HG03565 (cell line): Measurements from ENCODE around the gene KIF26A.
"Not testable (repeated sequence)": the region's sequence is repeated elsewhere in the genome, so short reads cannot be mapped to it uniquely, and the experiment has no call there.

Experiments
- ATAC-seq: cut with Tn5 transposase; IDR thresholded peaks from one replicate; pipeline ENCODE4 v1.9.1; 2021; ENCODE audit warnings: mild to moderate bottlenecking, moderate library complexity; ENCODE audit not compliant: unreplicated experiment

The KIF26A gene

DNA sequence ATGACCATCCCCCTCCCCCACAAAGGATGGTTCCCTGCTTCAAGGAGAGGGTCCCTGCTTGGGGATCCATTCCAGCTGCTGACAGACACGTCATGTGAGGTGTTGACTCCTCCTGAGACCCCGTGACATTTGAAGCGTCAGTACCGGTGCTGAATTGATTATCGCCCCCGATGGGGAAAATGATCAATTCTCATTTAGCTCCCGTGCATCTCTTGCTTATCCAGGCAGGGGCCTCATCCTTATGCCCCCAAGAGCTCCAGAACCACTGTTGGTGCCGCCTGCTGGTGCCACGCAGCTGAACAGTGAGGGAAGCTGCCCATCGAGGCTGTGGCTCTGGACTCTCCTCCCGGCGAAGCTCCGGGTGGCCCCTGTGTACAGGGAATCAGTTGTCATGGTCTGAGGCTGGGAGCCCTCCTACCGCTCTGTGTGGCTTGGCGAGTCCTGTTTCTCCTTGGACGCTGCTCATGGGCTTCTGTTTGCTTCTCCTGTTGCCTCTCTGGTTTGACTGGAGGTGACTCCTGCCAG is 4.6 kb downstream of the KIF26A start:
- no peak for ATAC-seq

DNA sequence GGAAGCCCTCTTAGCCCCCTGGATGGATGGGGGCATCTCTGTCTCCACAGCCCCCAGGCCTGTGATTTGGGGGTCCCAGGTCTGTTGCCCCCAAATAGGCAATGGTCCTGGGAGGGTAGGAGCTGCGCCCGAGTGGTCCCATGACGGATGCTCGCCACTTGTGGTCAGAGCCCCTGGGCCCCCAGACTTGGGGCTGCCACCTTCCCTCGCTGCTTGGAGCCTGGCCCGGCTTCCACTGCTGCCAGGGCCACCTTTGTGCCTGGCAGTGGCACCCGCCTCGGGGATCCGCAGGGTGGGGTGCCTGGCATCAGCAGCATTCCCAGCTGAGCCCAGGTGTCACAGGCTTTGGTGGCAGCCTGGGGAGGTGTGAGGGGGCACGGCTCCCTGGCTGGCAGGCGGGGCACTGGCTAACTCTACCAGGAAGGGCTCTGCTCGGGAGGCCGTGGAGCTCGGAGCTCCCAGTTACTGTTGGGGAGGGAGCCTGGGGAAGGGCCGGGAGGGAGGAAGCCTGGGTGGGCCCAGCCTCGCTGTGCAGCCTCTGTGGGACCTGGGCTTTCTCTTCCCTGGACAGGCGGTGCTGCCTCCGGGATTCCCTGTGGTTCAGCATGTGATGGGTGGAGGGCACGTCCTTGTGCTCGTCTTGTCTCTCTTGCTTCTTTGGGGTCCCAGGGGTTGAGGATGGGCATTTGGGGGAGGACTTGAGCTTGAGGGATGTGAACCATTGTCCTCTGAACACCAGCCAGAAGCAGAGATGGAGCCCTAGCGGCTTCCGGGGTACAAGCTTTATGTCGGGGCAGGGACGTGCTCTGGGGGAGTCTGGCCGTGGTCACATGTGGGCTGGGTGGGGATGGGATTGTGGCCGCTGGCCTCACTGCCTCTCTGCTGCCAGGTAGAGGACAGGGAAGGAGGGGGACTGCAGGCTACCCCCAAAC is 5.4 kb downstream of the KIF26A start:
- ATAC-seq: no peak

DNA sequence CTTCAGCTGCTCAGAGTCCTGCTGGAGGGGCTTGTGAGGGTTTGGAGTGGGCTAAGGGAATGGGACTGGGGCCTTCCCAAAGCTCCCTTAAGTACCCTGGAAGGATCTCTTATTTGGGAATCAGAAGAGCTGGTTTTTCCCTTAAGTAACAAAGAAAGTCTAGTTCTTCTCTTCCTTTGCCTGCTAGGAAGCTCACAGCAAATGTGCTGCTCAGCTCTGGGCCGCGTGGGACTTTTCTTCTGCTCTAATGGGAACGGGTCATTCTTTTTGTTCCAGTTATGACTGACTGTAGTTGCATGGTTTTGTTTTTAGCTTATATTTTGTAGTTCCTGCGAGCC is 6.0 kb downstream of the KIF26A start:
- no peak for ATAC-seq

DNA sequence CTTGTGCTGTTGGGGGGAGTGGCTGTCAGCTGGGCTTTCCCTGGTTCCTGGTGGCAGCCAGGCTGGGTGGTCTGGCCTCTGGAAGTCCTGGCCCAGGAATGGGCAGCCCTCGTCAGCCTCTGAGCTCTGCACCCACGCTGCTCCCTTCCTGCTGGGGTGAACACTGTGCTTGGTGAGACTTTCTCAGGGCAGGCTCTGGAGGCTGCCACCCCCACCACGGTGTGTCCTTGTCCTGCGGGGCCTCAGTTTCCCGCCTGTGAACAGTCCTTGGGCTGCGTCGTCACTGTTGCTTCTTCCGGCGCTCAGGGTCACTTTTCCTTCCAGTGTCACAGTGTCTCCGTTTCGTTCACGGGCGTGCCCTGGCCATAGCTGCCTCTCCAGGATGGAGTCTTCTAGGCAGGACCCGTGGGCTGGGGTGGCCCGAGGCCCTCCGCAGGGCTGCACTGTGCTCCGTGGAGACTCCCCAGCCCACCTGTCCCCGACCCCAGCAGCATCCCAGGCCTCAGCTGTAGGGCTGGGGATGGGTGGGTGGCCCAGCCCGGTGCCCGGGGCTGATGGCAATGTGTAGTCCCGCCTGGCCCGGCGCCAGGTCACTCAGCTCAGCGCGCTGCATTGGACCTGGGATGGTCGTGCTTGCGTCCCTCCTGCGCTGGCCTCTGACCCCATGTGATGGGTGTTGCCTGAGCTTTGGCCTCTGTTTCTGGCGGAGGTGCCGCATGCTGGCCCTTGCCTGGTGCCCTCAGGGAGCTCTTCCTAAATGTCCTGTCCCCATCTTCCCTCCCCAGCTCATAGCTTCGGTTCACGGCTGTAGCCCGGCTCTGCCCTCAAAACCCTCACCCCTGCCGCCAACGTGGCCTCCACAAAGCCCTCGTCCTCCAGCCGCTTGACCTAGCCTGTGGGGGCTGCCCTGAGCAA is 6.8 kb downstream of the KIF26A start:
- no peak for ATAC-seq

- ATAC-seq: no peak
Measured at GRCh38 chr14:104145826-104146601, 7.6 kb downstream of the KIF26A start.

- ATAC-seq: no peak
Measured at GRCh38 chr14:104146651-104147345, 8.4 kb downstream of the KIF26A start.

- ATAC-seq: no peak
Measured at GRCh38 chr14:104147346-104148125, 9.1 kb downstream of the KIF26A start.

DNA sequence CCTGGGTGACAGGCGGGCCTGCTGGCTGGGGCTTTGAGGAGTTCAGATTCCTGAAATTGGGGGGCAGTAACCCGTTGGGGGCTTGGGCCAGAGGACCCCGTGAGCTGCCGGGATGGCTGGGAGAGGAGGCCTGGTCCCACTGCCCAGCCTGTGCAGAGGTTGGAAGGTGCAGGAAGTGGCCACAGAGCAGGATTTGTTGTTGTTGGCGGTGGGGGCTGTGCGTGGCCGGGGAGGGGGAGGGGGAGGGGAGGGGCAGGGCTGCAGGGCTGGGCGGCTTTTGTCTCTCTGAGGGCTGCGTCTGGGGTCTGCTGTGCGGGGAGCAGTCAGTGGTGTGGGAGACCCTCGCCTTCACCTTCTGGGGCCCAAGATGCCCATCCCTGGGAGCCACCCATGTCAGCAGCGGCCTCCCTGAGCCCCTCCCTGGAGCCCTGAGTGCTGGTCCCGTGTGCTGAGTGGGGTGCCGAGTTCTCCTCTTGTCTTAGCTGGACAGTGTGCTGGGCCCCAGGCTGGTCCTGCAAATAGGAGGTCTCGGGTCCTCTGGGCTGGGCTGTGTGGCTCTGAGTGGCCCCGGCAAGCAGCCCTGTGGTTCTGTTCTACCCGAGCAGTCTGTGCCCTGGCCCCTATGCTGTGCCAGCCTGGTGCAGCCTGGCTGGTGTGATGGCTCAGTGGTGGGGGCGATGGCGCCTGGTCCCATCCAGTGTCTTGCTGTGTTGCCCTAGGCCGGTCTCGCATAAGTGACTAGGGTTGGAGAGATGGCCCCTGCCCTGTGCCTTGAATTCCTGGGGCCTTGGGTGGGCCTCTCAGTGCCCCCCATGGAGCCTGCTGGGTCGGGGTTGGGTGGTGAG is 10.3 kb downstream of the KIF26A start:
- ATAC-seq: no peak

- no peak for ATAC-seq
Measured at GRCh38 chr14:104149278-104149595, 10.8 kb downstream of the KIF26A start.

DNA sequence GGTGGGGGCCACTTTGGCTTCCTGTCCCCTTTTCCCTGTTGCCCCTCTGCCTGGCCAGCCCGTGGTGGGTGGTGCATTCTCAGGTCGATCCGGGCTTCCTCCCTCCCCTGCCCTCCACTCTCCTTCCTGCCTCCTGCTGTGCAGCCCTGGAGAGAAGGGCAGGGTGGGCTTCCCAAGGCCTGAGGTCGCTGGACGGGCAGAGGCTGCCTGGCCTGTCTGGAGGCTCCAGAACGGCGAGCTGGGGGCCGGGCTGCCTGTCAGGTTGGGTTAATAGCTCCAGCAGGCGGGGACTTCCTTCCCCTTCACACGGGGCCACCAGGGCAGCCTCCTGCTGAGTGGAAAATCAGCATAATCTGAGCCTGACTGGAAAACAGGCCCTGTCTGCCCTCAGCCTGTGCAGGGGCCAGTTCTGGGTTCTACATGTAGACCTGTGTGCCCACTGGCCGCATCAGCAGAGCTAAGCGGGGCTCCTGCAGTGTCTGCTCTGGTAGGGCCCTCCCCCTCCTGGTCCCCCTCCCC is 11.3 kb downstream of the KIF26A start:
- no peak for ATAC-seq

- ATAC-seq: no peak
Measured at GRCh38 chr14:104150136-104151025, 12.0 kb downstream of the KIF26A start.

GRCh38 chr14:104151026-104151381 is 12.6 kb downstream of the KIF26A start:
- ATAC-seq: no peak

GRCh38 chr14:104151566-104152245 is 13.3 kb downstream of the KIF26A start:
- ATAC-seq: no peak

DNA sequence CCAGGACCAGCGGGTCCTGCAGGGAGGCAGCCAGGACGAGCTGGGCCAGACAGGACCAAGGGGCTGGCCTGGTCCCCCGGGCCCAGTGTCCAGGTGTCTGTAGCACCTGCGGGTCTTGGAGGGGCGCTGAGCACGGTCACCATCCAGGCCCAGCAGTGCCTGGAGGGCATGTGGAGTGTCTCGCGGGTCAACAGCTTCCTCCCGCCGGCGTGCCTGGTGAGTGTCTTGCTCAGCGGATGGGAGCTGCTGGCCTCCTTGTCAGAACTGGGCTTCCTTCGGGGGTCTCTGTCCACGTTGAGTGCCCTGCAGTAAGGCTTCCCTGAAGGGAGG is 13.8 kb downstream of the KIF26A start:
- no peak for ATAC-seq

DNA sequence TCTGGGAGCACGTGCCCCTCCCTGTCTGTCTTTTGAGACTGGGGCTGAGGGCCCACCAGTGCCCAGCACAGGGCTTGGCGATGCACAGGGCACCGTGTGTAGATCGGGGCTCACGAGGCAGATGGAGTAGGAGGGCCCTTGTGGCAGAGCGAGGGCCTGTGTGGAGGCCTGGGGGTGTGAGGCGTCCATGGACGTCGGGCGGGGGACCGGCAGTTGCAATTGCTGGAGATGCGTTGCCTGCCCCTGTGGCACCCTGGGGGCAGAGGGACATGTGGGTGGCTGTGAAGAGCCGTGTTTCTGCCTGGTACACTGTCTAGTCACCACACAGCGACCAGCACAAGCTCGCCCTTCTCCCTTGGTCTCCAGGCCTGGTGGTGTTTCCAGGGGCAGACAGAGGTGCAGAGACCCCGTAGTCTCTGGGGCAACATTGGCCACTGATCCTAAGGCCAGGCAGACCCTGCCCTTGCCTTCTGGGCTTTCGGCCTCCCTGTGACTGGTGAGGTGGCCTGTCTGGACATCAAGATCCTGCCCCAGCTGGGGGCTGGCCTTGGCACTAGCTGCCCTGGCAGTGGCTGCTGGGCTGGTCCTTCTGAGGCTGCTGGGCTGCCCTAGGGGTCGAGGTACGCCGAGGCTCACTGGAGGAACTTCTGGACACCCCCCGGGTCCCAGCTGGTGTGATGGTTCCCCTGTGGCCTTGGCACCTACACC is 14.5 kb downstream of the KIF26A start:
- no peak for ATAC-seq

DNA sequence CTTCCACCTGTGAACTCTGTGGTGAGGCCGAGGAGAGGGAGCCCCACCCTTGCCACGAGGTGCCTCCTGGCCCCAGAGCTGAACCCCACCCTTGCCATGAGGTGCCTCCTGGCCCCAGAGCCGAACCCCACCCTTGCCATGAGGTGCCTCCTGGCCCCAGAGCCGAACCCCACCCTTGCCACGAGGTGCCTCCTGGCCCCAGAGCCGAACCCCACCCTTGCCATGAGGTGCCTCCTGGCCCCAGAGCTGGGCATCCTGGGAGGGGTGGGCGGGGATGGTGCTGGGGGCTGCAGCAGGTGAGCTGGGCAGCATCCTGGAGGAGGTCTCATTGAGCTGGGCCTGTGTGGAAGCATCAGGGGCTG is 15.0 kb downstream of the KIF26A start:
- not testable (repeated sequence) for ATAC-seq

DNA sequence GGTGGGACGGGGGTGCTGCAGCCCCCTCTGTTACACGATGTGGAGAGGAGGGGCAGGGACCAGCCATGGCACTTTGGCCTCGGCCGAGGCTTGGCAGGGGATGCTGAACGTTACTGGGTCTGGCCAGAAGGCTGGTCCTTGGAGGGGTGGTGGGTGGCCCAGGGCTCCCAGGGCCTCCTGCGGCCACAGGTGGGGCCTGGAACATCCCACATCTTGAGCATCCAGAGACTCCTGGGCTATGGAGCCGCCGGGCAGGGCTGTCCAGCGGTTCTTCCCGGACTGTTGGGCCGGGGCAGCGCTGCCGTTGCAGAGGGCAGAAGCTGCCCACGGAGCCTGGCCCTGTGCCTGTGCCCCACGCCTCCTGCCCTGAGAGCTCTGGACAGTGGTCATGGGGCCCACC is 15.9 kb downstream of the KIF26A start:
- ATAC-seq: no peak
